Sciatic nerve (tissue), 2 donors: ENCODE results near the gene UNC5CL. TPM values are rescaled to one million over a fixed set of nuclear protein-coding genes. Genes with fewer than 3 reads are reported as not detected.

Experiments used
- ATAC-seq: fragments of 200-7000 bp; cut with Tn5 transposase; one replicate; pipeline ENCODE4 v1.9.1; 2020; ENCODE audit warnings: mild to moderate bottlenecking, moderate library complexity
- DNase-seq: peaks from one replicate; pipeline ENCODE4 v3.0.0-alpha.2; 2020; ENCODE audit warnings: low spot score
- intact Hi-C: fragments of 100-400 bp; cut with DNase I; formaldehyde crosslinking; loops from one replicate; pipeline ENCODE4 v1.14.2; 2022
- total RNA-seq: library from RNA; stranded (reverse); fragmentation: NEBNext Ultra II Directional; extraction: Animal tissue kit (Norgen Biotek cat#: 25700); gene quantifications from one replicate; pipeline ENCODE4 v1.2.1, GENCODE V29; 2021
- donor health status: DM: no; HTN: no; CAD: no.
- donor health status: DM: no; HTN: no; CAD: no.

UNC5CL gene
- total RNA-seq, 1 donor from 2014 or later = 1.6 TPM

- intact Hi-C loops = no loop called here
- DNase-seq = peak; percentile 88
- no peak for ATAC-seq
Measured at GRCh38 chr6:41066867-41067304, 27.9 kb upstream of the UNC5CL start.

- no peak for DNase-seq
- no peak for ATAC-seq
- intact Hi-C loops = no loop called here
Measured at GRCh38 chr6:41065550-41066026, 26.6 kb upstream of the UNC5CL start.

GRCh38 chr6:41064841-41065240 is 25.8 kb upstream of the UNC5CL start:
- ATAC-seq (no peak), DNase-seq (no peak)
- intact Hi-C loops = no loop called here

- intact Hi-C loops = no loop called here
- DNase-seq (no peak), ATAC-seq (no peak)
Measured at GRCh38 chr6:41063884-41064285, 24.9 kb upstream of the UNC5CL start.

GRCh38 chr6:41062056-41062455 is 23.0 kb upstream of the UNC5CL start:
- intact Hi-C loops = no loop called here
- no peak for DNase-seq
- no peak for ATAC-seq

- DNase-seq = no peak
- ATAC-seq = no peak
- intact Hi-C loops = no loop called here
Measured at GRCh38 chr6:41061196-41061726, 22.2 kb upstream of the UNC5CL start.

GRCh38 chr6:41059556-41059955 is 20.5 kb upstream of the UNC5CL start:
- intact Hi-C loops = no loop called here
- no peak for DNase-seq
- no peak for ATAC-seq

GRCh38 chr6:41058783-41059181 is 19.8 kb upstream of the UNC5CL start:
- ATAC-seq = no peak
- intact Hi-C loops = no loop called here
- no peak for DNase-seq

GRCh38 chr6:41056768-41057490 is 17.9 kb upstream of the UNC5CL start:
- intact Hi-C loops = no loop called here
- DNase-seq = no peak
- ATAC-seq = no peak

GRCh38 chr6:41055149-41055548 is 16.1 kb upstream of the UNC5CL start:
- intact Hi-C loops = no loop called here
- DNase-seq = no peak
- ATAC-seq = no peak

GRCh38 chr6:41054511-41054910 is 15.5 kb upstream of the UNC5CL start:
- ATAC-seq = no peak
- intact Hi-C loops = no loop called here
- DNase-seq = no peak

GRCh38 chr6:41053041-41053440 is 14.0 kb upstream of the UNC5CL start, which contains the start of gene APOBEC2:
APOBEC2 (plus strand) TSS chr6:41053202; CDS start chr6:41053348, 146 bp downstream.
- ATAC-seq (no peak), DNase-seq (no peak)
- intact Hi-C loops = no loop called here

GRCh38 chr6:41051873-41052272 is 12.9 kb upstream of the UNC5CL start:
- DNase-seq = no peak
- intact Hi-C loops = no loop called here
- ATAC-seq = no peak

- intact Hi-C loops = no loop called here
- ATAC-seq (no peak), DNase-seq (no peak)
Measured at GRCh38 chr6:41050536-41050935, 11.5 kb upstream of the UNC5CL start.

GRCh38 chr6:41049955-41050354 is 10.9 kb upstream of the UNC5CL start:
- no peak for DNase-seq
- intact Hi-C loops = no loop called here

GRCh38 chr6:41049521-41049920 is 10.5 kb upstream of the UNC5CL start:
- intact Hi-C loops = no loop called here
- no peak for DNase-seq
- ATAC-seq = no peak

More at GRCh38 chr6:41049955-41050354, 10.9 kb upstream of the UNC5CL start:
- no peak for ATAC-seq

- DNase-seq = no peak
- intact Hi-C loops = no loop called here
- no peak for ATAC-seq
Measured at GRCh38 chr6:41047745-41048732, 9.0 kb upstream of the UNC5CL start.

- DNase-seq (no peak), ATAC-seq (no peak)
- intact Hi-C loops = no loop called here
Measured at GRCh38 chr6:41047306-41047705, 8.3 kb upstream of the UNC5CL start.

- DNase-seq = no peak
- intact Hi-C loops = no loop called here
- ATAC-seq = no peak
Measured at GRCh38 chr6:41046084-41046483, 7.1 kb upstream of the UNC5CL start.

- intact Hi-C loops = no loop called here
- DNase-seq = no peak
- ATAC-seq = no peak
Measured at GRCh38 chr6:41045664-41046063, 6.6 kb upstream of the UNC5CL start.
